ENCODE results near the gene SMYD3.

DNA sequence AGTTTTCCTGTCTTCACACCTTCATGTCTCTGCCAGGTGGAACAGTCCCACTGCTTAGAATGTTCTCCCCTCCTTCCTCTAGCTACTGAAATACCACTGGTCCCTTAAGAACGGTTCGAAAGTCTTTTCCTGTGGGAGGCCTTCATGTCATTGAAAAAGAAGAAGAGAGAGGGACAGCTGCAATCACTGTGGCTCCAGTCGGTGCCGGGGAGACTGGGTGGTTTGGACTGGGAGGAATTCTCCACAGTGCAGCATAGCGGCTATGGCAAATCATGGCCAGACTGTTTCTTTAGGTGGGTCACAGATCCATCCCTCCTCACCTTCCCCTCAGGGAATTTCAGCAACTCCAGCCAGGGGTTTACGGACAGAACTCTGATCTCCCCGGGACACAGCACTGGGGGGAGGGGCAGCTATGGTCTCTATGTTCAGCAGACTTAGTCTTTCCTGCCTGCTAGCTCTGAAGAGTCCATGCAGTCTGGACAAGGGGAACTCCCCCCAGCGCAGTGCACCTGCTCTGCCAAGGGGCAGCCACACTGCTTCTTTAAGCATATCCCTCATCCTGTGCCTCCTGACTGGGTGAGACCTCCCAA is 567.2 kb downstream of the SMYD3 start:
- TF ChIP-seq, protein P1, sequence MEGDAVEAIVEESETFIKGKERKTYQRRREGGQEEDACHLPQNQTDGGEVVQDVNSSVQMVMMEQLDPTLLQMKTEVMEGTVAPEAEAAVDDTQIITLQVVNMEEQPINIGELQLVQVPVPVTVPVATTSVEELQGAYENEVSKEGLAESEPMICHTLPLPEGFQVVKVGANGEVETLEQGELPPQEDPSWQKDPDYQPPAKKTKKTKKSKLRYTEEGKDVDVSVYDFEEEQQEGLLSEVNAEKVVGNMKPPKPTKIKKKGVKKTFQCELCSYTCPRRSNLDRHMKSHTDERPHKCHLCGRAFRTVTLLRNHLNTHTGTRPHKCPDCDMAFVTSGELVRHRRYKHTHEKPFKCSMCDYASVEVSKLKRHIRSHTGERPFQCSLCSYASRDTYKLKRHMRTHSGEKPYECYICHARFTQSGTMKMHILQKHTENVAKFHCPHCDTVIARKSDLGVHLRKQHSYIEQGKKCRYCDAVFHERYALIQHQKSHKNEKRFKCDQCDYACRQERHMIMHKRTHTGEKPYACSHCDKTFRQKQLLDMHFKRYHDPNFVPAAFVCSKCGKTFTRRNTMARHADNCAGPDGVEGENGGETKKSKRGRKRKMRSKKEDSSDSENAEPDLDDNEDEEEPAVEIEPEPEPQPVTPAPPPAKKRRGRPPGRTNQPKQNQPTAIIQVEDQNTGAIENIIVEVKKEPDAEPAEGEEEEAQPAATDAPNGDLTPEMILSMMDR (conservative IDR thresholded peaks at IDR 0.05), result no peak
- no peak for TF ChIP-seq ZFX (IDR thresholded peaks at IDR 0.05)

All from C4-2B (cell line).